CMK (cell line): ENCODE data around the gene ZBTB24.
"Not testable (repeated sequence)": the region's sequence is repeated elsewhere in the genome, so short reads cannot be mapped to it uniquely, and the experiment has no call there.

Experiments used
- DNase-seq: peaks from one replicate; pipeline ENCODE4 v3.0.0-alpha.2; 2010; ENCODE audit warnings: low read depth

Gene ZBTB24

GRCh38 chr6:109482905-109483734 lies at the start of gene ZBTB24:
Gene ZBTB24 (minus strand): TSS chr6:109483219. CDS start chr6:109482026, 1,193 bp downstream.
- peak; percentile 68 for DNase-seq

- DNase-seq, result no peak
Measured at GRCh38 chr6:109531446-109531845, 48.4 kb upstream of the ZBTB24 start.

- DNase-seq, result no peak
Measured at GRCh38 chr6:109527989-109528388, 45.0 kb upstream of the ZBTB24 start.

DNA sequence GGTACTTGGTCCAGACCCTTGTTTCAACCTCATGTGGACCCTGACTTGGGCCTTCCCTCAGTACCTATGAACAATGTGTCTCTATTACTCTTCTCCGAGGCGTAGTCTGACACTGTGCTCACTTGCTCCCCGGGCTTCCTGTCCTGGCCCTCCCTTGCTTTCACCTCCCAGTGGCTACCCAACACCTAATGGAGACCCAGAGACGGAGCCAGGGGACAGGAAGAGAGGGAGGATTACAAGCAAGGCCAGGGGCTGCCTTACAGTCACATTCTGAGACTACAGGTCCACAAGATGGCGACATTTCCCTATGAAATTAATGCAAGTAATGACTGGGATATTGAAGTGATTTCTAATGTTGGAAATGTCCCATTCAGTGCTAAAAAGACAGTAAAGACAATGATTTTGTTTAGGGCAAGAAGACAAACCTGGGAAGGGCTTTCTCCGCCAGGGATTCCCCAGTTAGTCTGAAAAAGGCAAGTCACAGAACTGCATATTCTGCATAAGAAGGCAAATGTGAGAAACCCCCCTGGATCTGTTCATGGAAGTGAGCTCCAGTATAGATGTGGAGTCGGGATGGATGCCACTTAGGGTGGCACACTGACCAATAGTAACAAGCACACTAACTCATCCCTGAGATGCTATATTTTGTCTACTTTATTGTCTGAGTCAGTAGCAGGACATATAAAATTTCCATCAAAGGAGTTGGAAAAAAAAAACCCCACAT lies 44.0 kb upstream of the ZBTB24 start:
- peak; percentile 7 for DNase-seq

DNA sequence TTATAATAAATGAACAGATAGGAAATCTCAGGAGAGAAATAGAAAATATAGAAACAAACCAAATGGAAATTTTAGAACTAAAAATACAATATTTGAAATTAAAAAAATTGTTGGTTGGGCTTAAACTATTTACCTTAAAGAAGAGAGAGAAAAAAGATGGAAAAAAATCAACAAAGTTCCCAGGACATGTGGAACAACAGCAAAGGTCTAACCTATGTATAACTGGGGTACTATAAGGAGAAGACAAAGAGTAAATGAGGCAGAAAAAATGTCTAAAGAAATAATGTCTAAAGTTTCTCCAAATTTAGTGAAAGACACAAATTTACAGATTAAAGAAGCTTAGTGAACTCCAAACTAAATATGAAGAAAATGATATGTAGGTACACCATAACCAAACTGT lies 41.1 kb upstream of the ZBTB24 start:
- no peak for DNase-seq

DNA sequence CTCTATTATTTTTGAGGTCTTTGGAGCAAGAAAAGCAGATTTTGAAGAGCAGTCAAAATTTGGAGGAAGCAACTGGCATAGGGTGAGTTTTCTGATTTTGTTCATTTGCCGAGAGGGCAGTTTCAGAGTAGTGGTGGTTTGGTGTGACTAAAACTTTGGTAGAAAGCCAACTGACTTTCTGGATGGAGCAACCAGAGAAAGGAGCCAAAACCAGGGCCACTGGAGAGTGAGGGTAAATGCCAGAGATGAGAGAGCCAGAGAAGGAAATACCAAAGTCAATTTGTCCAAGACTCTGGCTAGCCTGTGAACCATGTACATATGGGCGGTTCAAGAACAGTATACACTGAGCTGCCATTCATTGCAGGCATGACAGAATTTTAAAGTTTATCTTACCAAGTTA lies 40.5 kb upstream of the ZBTB24 start:
- no peak for DNase-seq

GRCh38 chr6:109521080-109521479 lies 38.1 kb upstream of the ZBTB24 start:
- DNase-seq, result no peak

DNA sequence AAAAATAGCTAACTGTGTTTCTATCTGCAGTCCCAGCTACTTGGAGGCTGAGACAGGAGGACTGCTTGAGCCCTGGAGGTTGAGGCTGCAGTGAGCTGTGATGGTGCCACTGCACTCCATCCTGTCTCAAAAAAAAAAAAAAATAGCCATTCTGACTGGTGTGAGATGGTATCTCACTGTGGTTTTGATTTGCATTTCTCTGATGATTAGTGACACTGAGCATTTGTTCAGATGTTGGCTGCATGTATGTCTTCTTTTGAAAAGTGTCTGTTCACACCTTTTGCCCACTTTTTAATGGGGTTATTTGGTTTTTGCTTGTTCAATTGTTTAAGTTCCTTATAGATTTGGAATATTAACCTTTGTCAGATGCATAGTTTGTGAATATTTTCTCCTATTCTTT lies 36.6 kb upstream of the ZBTB24 start:
- not testable (repeated sequence) for DNase-seq

GRCh38 chr6:109516929-109517328 lies 33.9 kb upstream of the ZBTB24 start:
- no peak for DNase-seq

GRCh38 chr6:109515781-109516409 lies 32.9 kb upstream of the ZBTB24 start:
- no peak for DNase-seq

DNA sequence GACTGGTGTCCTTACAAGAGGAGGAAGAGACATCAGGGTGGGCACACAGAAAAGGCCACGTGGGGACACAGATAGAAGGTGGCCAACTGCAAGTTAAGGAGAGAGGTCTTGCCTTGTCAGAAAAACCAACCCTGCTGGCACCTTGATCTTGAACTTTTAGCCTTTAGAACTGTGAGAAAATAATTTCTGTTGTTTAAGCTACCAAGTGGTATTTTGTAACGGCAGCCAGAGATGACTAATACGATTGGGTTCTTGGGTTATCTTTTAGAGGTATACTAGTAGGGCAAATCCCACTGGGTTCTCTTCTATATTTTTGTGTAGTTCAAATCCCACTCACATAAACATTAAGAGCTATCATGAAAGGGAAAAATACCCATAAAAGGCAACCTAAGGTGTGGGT lies 31.9 kb upstream of the ZBTB24 start:
- DNase-seq, result no peak

GRCh38 chr6:109513571-109514071 lies 30.6 kb upstream of the ZBTB24 start:
- DNase-seq, result no peak

DNA sequence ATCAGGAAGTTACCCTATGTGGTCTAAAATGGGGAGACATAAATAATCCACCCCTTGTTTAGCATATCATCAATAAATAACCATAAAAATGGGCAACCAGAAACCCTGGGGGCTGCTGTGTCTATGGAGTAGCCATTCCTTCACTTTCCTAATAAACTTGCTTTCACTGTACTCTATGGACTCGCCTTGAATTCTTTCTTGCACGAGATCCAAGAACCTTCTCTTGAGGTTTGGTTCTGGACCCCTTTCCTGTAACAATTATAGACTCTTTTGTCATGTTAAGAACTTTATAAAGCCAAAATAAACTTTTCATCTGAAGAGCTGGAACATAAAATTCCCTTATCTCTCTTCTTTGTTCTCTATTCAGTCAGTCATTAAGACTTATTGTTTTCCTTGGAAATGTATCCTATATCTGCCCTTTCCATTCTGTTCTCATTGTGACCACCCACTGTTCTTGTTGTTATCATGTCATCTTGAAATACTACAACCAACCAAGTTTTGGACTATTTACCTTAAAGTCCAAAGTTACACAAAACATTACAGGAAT lies 29.3 kb upstream of the ZBTB24 start:
- no peak for DNase-seq

DNA sequence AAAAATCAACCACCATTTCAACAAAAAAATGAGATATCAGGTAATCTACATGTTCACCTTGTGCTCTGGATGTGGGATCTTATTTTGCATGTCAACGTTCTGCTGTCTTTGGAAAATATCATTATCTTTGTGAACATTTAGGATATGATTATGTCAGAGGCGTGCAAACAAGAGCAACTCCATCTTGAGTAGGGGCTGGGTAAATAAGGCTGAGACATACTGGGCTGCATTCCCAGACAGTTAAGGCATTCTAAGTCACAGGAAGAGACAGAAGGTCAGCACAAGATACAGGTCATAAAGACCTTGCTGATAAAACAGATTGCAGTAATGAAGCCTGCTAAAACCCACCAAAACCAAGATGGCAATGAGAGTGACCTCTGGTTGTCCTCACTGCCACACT lies 28.8 kb upstream of the ZBTB24 start:
- DNase-seq, result no peak

- DNase-seq, result no peak
Measured at GRCh38 chr6:109510358-109510757, 27.3 kb upstream of the ZBTB24 start.

GRCh38 chr6:109508166-109508860 lies 25.3 kb upstream of the ZBTB24 start:
- DNase-seq, result no peak

- DNase-seq, result no peak
Measured at GRCh38 chr6:109507490-109508072, 24.6 kb upstream of the ZBTB24 start.

GRCh38 chr6:109506841-109507240 lies 23.8 kb upstream of the ZBTB24 start:
- no peak for DNase-seq

DNA sequence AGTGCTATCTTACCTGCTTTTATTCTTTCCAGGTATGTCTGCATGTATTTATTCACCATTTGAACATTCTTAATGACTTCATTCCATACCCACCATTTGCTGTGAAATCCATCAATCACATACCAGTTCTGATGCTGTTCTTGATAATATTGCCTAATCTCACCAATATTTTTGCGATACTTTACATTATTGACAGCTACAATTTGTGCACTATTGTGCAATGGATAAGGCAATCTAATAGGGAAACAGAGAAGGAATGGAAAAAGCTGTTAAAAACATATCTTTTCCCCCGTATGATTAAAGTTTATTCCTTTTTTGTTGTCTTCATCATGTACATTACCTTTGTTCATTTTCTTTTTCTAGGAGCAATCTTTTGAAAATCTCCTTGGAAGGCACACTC lies 23.3 kb upstream of the ZBTB24 start:
- no peak for DNase-seq

DNA sequence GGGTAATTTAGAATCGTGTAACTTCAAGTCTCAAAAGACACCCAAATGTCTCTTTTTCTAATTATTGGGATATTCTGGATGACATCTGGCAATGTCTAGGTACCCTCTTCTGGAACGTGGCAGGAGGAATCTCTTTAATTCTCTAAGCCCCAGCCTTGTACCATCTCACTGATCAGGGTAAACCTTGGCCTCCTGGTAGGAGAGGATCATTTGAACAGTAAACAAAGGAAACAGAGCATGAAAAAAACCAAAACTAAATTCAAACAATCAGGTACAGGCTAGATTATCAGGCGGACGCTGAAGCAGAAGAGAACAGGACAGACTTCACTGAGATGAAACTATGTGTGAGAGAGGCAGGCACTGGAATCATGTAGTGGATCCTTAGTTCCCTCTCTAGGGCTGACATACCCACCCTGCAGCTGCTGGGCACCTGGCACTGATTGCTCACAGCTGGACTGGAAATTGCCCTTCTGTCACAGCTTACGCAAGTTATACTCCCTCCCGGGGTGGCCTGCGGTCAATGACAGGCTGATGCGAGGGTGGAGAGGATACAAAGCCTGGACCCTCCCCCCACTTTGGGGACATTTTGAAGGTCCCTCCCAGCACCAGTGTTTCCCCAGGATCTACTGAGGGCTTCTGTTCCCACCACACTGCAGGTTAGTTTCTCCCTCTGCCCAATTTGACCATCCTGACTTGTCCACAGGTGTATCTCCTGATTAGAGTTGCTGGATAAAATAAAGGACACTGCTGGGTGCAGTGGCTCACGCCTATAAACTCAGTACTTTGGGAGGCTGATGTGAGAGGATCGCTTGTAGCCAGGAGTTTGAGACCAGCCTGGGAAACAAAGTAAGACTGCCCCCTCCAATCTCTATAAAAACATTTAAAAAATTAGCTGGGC lies 20.6 kb upstream of the ZBTB24 start:
- DNase-seq, result no peak
